Activated CD4-positive, CD25-positive, alpha-beta regulatory T cell treated with anti-CD3 and anti-CD28 coated beads, Interleukin-2, amount 50 U/mL, for 16 hours (primary cell): ENCODE data around the gene FBXO2.
"Not testable (repeated sequence)": the region's sequence is repeated elsewhere in the genome, so short reads cannot be mapped to it uniquely, and the experiment has no call there.

ENCODE experiments used
- DNase-seq: peaks from one replicate; pipeline ENCODE4 v3.0.0-alpha.2; 2020; ENCODE audit warnings: low read depth, low spot score

The FBXO2 gene

GRCh38 chr1:11629184-11630016 lies 24.8 kb downstream of the FBXO2 start:
- DNase-seq = no peak

- DNase-seq = no peak
Measured at GRCh38 chr1:11628767-11629166, 25.5 kb downstream of the FBXO2 start.

- no peak for DNase-seq
Measured at GRCh38 chr1:11626551-11626950, 27.7 kb downstream of the FBXO2 start.

GRCh38 chr1:11623702-11624101 lies 30.5 kb downstream of the FBXO2 start:
- no peak for DNase-seq

- no peak for DNase-seq
Measured at GRCh38 chr1:11622398-11622797, 31.8 kb downstream of the FBXO2 start.

- DNase-seq = no peak
Measured at GRCh38 chr1:11620924-11621323, 33.3 kb downstream of the FBXO2 start.

GRCh38 chr1:11620405-11620804 lies 33.8 kb downstream of the FBXO2 start:
- no peak for DNase-seq

GRCh38 chr1:11617741-11618140 lies 36.5 kb downstream of the FBXO2 start:
- DNase-seq = no peak

GRCh38 chr1:11617314-11617713 lies 36.9 kb downstream of the FBXO2 start:
- no peak for DNase-seq

GRCh38 chr1:11616766-11617165 lies 37.5 kb downstream of the FBXO2 start:
- no peak for DNase-seq

GRCh38 chr1:11615090-11615489 lies 39.1 kb downstream of the FBXO2 start:
- DNase-seq = no peak

- no peak for DNase-seq
Measured at GRCh38 chr1:11613347-11613746, 40.9 kb downstream of the FBXO2 start.

GRCh38 chr1:11611638-11612327 lies 42.4 kb downstream of the FBXO2 start:
- no peak for DNase-seq

GRCh38 chr1:11610629-11611180 lies 43.5 kb downstream of the FBXO2 start:
- DNase-seq = no peak

- DNase-seq = not testable (repeated sequence)
Measured at GRCh38 chr1:11609378-11609777, 44.9 kb downstream of the FBXO2 start.

GRCh38 chr1:11608596-11609130 lies 45.6 kb downstream of the FBXO2 start:
- DNase-seq = not testable (repeated sequence)

GRCh38 chr1:11606775-11607174 lies 47.5 kb downstream of the FBXO2 start:
- DNase-seq = no peak

- no peak for DNase-seq
Measured at GRCh38 chr1:11602981-11603380, 51.2 kb downstream of the FBXO2 start.

- DNase-seq = no peak
Measured at GRCh38 chr1:11602424-11602823, 51.8 kb downstream of the FBXO2 start.

GRCh38 chr1:11600836-11601235 lies 53.4 kb downstream of the FBXO2 start:
- DNase-seq = no peak

- no peak for DNase-seq
Measured at GRCh38 chr1:11599891-11600576, 54.2 kb downstream of the FBXO2 start.

GRCh38 chr1:11598461-11598860 lies 55.8 kb downstream of the FBXO2 start:
- DNase-seq = no peak
